NCI-H2227 treated with DMSO at 0.1 percent for 48 hours (cell line): Measurements from ENCODE around the gene NUAK2.

Experiments used
- DNase-seq: peaks from one replicate; lab custom pipeline; 2025; lab: John Stamatoyannopoulos, UW

NUAK2 gene

GRCh38 chr1:205255941-205256780, 65.4 kb downstream of the NUAK2 start:
- DNase-seq: peak; percentile 83
